ENCODE measurements around the gene CALHM5. TPM values are rescaled to one million over a fixed set of nuclear protein-coding genes. Genes with fewer than 3 reads are reported as not detected.

CALHM5 gene
- total and polyA plus RNA-seq, 2 of the 4 experiments (the other 2 are of a cell fraction), result 3.3 to 10.8 TPM

DNA sequence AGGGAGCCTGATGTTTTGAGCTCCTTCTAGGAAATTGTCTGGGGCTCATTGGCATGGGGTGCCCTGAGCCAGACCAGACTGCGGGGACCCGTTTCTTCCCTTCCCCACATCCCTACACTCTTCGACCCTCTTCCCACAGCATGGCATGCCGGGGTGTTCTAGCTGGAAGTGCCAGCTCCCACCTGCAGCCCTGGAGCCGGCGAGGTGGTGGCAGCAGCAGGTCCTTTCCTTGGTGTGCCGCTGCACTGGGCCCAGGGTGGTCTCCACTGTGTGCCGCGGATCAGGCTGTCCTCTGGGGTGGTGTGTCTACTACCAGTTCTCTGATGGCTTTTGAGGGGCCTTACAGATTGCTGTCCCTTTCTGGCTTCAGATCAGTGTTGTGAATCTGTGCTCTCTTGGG lies 52.4 kb downstream of the CALHM5 start:
- Histone ChIP-seq H2AK9ac (replicated peaks; ENCODE audit: low read depth, low read length, poor library complexity) (no peak overlapping the region), H3K27ac (ENCODE audit: insufficient read depth, low read length) (no peak overlapping the region), H2AFZ (replicated peaks; ENCODE audit: low read length, poor library complexity) (peak overlapping the region; percentile 71), H3K27me3 (ENCODE audit: control insufficient read depth, insufficient read depth, low read length) (no peaks in the 10 kb centered on the region), H4K8ac (ENCODE audit: low read depth in 2 of 2, low read length in 2 of 2) (peak overlapping the region in 1 of 2 experiments; percentile 84; a peak in 2 of 4 replicates), H3K4me2 (ENCODE audit: low read depth, low read length) (no peak overlapping the region), H3K4ac (ENCODE audit: low read depth, low read length) (peak overlapping the region; percentile 17; the same call in 1 of the 2 replicates), H2BK5ac (ENCODE audit: low read depth, low read length, poor library complexity, severe bottlenecking) (peak overlapping the region; percentile 4), H3K9me3 (ENCODE audit: control insufficient read depth, insufficient read depth, low read length) (no peaks in the 10 kb centered on the region), H3K4me1 (ENCODE audit: control insufficient read depth, insufficient read depth, low read length) (peaks cover 8% of the 10 kb centered on the region), H4K20me1 (ENCODE audit: insufficient read depth, low read length) (no peaks in the 10 kb centered on the region), H4K91ac (ENCODE audit: insufficient read depth, low read depth, low read length) (peak overlapping the region; percentile 38), H3K9me1 (ENCODE audit: insufficient read depth, low read length) (peaks cover 3% of the 10 kb centered on the region; the same call in 1 of the 2 replicates), H3K36me3 (ENCODE audit: control insufficient read depth, insufficient read depth, low read length) (no peaks in the 10 kb centered on the region), H3K4me3 (ENCODE audit: insufficient read depth, low read depth, low read length) (no peak overlapping the region), H4K5ac (ENCODE audit: low read depth, low read length) (no peak overlapping the region), H2BK20ac (ENCODE audit: low read depth, low read length) (peak overlapping the region; percentile 6; the same call in 1 of the 2 replicates), H2BK120ac (ENCODE audit: low read depth, low read length) (peak overlapping the region; percentile 22), H3K79me1 (ENCODE audit: low read depth in 1 of 2, low read length in 2 of 2) (peaks cover 0 to under 1% of the 10 kb centered on the region in 2 experiments; a peak in 2 of 4 replicates), H3K14ac (replicated peaks; ENCODE audit: low read depth, low read length) (0 out of 2 replicates have a peak overlapping the region, but pooled peaks have one; percentile 2), H3K56ac (ENCODE audit: extremely low read depth, insufficient read depth, low read length) (no peak overlapping the region), H3K9ac (ENCODE audit: low read depth, low read length) (no peak overlapping the region), H2AK5ac (ENCODE audit: low read depth, low read length) (peak overlapping the region; percentile 36; the same call in 1 of the 2 replicates), H3K23ac (ENCODE audit: low read depth, low read length) (peak overlapping the region; percentile 4; the same call in 1 of the 2 replicates), H2BK15ac (ENCODE audit: low read depth, low read length) (no peak overlapping the region; the same call in 2 of the 3 replicates), H3K18ac (ENCODE audit: low read depth, low read length) (no peak overlapping the region; the same call in 1 of the 2 replicates)
- TF ChIP-seq RCOR1 (IDR thresholded peaks at IDR 0.05; ENCODE audit: insufficient replicate concordance, low read length) (no peak), CTCF (conservative IDR thresholded peaks at IDR 0.05; ENCODE audit: low read depth, low read length) (no peak), NFE2L2 (IDR thresholded peaks at IDR 0.05; ENCODE audit: low read depth, low read length) (no peak), POLR2A (IDR thresholded peaks at IDR 0.05; ENCODE audit: low read depth, low read length) (no peak), CHD1 (IDR thresholded peaks at IDR 0.05; ENCODE audit: low read depth, low read length) (no peak), RFX5 (IDR thresholded peaks at IDR 0.05; ENCODE audit: low read depth, low read length) (no peak), BHLHE40 (IDR thresholded peaks at IDR 0.05; ENCODE audit: low read depth, low read length) (no peak), SMC3 (IDR thresholded peaks at IDR 0.05; ENCODE audit: low read depth, low read length) (no peak), MAFK (IDR thresholded peaks at IDR 0.05; ENCODE audit: low read depth, low read length) (no peak)
- BruUV-seq (replicated peaks), result no TSS peak
- ATAC-seq (ENCODE audit: low read depth) (no peak), DNase-seq (no peak)
- intact Hi-C loops (cut with micrococcal nuclease) (loop anchor here (5.0 kb wide), 1 partner anchor 117 kb away; no protein-coding TSS in a partner anchor), in situ Hi-C loops (cut with MboI; ENCODE audit: low sequenced_read_pairs) (loop anchor here (5.0 kb wide), 1 partner anchor 297 kb away; no protein-coding TSS in a partner anchor), dilution Hi-C loops (cut with HindIII; ENCODE audit: low sequenced_read_pairs, unreplicated experiment) (no loop called here)
- CTCF ChIA-PET, result interaction anchor here (1.7 to 2.3 kb wide), 2 partner anchors 30 to 295 kb away, joined by 12 read pairs; no protein-coding TSS in a partner anchor
- POLR2A ChIA-PET (ENCODE audit: unreplicated experiment), result no interaction called here
- WGBS, 2 experiments (ENCODE audit: extremely low coverage in 2 of 2, insufficient read length in 1 of 2), result 92% methylated on average over 2 of the region's 9 CpGs; no CpG with 5 or more reads in 1 of the 2 experiments
